KG1 (cell line): ENCODE results near the gene NFE2L2.
"Not testable (repeated sequence)": the region's sequence is repeated elsewhere in the genome, so short reads cannot be mapped to it uniquely, and the experiment has no call there.

Experiments
- DNase-seq: peaks from one replicate; lab custom pipeline; 2025; lab: John Stamatoyannopoulos, UW

The NFE2L2 gene

GRCh38 chr2:177279847-177280246 lies 15.3 kb upstream of the NFE2L2 start:
- DNase-seq: no peak

- DNase-seq: no peak
These were observed 11.2 kb upstream of the NFE2L2 start for GRCh38 chr2:177275743-177276055.

GRCh38 chr2:177275040-177275742 lies 10.7 kb upstream of the NFE2L2 start:
- DNase-seq: no peak

DNA sequence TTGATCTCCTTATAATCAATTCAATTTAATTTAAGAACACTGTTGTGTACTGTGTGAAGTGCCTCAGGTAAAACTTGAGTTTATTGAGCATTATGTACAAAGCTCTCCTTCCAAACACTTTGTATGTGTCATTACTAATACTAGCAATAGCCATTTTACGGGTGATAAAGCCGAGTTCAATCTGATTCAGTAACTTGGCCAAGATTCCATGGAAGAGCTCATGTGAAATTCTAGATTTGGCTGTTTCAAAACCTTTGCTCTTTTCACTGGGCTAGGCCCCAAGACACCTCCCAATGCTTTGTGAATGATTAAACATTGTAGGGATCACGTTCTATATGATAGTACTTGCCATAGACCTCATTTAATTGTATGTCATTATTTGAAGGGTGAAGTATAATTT lies 8.9 kb upstream of the NFE2L2 start:
- no peak for DNase-seq

- no peak for DNase-seq
These were observed 8.2 kb upstream of the NFE2L2 start for GRCh38 chr2:177272765-177273164.

- no peak for DNase-seq
These were observed 7.6 kb upstream of the NFE2L2 start for GRCh38 chr2:177271981-177272666.

GRCh38 chr2:177270531-177270930 lies 6.0 kb upstream of the NFE2L2 start:
- no peak for DNase-seq

GRCh38 chr2:177268901-177269300 lies 4.4 kb upstream of the NFE2L2 start:
- DNase-seq: no peak

- DNase-seq: no peak
These were observed 3.8 kb upstream of the NFE2L2 start for GRCh38 chr2:177268187-177268871.

- not testable (repeated sequence) for DNase-seq
These were observed 2.4 kb upstream of the NFE2L2 start for GRCh38 chr2:177266955-177267354.

DNA sequence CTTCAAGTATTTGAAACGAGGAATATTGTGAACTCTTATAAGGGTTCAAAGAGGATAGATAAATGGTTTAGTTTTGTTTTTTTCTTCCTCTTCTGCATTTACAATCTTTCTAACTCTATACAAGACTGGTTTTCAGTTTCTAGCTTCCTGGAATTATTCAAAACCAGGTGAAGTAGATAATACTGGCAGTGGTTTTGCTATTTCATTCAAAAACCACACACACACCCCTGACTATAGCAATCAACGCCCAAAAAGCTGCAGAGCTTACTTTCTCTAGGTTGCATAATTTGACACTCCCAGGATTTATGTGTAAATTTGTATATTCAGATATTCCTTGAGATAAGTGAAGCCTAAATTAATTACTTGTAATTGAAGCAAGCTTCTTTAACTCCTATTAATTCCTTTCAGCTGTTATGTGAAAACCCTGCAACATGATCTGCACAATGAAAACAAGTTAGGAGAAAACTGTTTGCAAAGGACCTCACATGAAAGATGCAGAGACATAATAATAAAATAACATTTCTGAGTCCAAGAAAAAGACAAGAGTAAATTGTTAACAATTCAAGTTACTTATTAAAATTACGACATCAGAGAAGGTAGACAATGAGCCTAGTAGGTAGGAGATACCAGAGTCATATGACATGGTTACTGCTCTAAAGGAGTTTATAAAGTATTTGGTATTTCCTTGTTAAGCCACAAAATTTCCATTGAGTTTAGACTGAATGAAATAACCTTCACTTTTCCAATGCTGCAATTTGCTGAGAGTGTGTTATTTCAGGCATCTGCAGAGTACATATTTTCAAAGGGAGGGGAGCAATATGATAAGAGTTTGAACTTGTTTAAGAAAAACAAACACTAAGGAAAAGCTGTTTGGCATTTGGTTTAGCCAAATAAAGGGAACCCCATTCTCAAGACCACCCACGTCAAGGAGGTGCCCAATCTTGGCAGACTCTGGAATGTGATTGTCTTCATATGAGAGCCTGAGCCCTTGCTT lies 1.6 kb upstream of the NFE2L2 start:
- DNase-seq: peak; percentile 28

- DNase-seq: no peak
These were observed 276 bp downstream of the NFE2L2 start for GRCh38 chr2:177264209-177264692.

GRCh38 chr2:177263451-177264208 lies 897 bp downstream of the NFE2L2 start:
- peak; percentile 93 for DNase-seq

GRCh38 chr2:177262958-177263450 lies 1.5 kb downstream of the NFE2L2 start:
- no peak for DNase-seq

- DNase-seq: no peak
These were observed 2.4 kb downstream of the NFE2L2 start for GRCh38 chr2:177262092-177262491.

- DNase-seq: no peak
These were observed 3.1 kb downstream of the NFE2L2 start for GRCh38 chr2:177261116-177262060.

GRCh38 chr2:177260379-177260778 lies 4.1 kb downstream of the NFE2L2 start:
- DNase-seq: no peak

GRCh38 chr2:177258059-177258458 lies 6.5 kb downstream of the NFE2L2 start:
- DNase-seq: no peak

DNA sequence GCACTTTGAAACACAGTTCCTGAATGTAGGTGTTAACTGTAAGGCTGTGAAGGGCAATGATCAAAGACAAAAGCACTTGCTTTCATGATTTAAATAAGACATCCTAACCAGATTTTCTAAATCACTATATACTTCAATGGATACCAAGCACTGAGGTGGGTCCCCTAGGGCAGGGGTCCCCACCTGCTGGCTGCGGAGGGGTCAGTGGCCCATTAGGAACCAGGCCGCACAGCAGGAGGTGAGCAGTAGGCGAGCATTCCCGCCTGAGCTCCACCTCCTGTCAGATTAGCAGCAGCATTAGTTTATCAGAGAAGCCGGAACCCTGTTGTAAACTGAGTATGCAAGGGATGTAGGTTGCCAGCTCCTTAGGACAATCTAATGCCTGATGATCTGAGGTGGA lies 7.1 kb downstream of the NFE2L2 start:
- no peak for DNase-seq

- no peak for DNase-seq
These were observed 7.8 kb downstream of the NFE2L2 start for GRCh38 chr2:177256695-177257094.
